CMK (cell line): ENCODE results near the gene SMO.
"Not testable (repeated sequence)": the region's sequence is repeated elsewhere in the genome, so short reads cannot be mapped to it uniquely, and the experiment has no call there.

Experiments used
- DNase-seq: peaks from one replicate; pipeline ENCODE4 v3.0.0-alpha.2; 2010; ENCODE audit warnings: low read depth

SMO gene

DNA sequence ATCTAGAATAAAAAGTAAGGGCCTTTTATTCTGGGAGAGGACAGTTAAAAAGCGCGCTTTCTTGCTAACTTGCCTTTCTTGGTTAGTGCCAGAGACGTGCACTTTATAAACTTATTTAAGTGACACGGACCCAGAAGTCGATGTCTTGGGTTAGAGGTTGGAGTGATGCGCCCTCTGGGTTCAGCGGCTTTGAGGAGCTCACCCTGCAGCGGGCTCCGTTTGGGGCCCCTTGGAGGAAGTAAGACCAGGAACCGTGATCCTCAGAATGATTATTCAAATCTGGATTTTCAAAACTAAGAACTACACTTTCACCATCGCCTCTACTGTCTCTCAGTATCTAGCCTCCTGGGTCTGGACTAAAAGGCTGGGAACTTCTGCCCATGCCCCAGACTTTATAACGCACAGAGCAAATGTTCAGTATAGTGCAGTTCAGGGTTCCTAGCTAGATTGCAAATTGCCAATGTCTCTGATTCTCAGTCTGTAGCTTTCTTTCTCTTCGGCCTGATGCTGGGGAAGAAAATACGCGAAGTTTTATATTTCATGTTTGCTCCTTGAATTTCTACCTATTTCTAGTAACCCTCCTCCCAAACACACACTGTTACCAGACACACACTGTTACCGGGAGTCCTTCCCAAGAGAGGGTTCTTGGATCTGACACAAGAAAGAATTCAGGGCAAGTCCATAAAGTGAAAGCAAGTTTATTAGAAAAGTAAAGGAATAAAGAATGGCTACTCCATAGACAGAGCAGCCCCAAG lies 18.6 kb upstream of the SMO start:
- DNase-seq, result peak; percentile 5

DNA sequence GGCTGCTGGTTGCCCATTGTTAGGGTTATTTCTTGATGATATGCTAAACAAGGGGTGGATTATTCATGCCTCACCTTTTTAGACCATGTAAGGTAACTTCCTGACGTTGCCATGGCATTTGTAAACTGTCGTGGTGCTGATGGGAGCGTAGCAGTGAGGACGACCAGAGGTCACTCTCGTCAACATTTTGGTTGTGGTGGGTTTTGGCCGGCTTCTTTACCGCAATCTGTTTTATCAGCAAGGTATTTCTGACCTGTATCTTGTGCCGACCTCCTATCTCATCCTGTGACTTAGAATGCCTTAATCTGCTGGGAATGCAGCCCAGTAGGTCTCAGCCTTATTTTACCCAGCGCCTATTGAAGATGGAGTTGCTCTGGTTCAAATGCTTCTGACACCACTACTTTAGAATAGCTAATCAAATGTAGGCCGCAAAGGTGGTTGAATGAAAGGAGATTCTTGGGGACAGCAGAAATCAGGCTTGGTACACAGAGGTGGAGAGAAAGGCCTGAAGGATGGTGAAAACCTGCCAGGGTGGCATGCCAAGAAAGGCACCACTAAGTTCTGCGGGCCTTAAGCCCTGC lies 17.9 kb upstream of the SMO start:
- DNase-seq, result no peak

DNA sequence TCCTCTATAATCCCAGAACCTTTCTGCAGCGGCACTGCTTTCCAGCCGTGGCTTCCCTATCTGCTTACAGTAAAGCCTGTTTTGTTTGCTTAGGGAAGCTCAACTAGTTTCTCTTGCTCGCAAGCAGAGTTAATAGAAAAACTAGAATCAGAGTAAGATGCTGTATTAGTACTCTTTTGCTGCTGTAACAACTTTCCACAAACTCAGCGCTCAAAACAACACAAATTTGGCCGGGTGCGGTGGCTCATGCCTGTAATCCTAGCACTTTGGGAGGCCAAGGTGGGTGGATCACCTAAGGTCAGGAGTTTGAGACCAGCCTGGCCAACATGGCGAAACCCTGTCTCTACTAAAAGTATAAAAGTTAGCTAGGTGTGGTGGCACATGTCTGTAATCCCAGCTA lies 14.6 kb upstream of the SMO start:
- not testable (repeated sequence) for DNase-seq

DNA sequence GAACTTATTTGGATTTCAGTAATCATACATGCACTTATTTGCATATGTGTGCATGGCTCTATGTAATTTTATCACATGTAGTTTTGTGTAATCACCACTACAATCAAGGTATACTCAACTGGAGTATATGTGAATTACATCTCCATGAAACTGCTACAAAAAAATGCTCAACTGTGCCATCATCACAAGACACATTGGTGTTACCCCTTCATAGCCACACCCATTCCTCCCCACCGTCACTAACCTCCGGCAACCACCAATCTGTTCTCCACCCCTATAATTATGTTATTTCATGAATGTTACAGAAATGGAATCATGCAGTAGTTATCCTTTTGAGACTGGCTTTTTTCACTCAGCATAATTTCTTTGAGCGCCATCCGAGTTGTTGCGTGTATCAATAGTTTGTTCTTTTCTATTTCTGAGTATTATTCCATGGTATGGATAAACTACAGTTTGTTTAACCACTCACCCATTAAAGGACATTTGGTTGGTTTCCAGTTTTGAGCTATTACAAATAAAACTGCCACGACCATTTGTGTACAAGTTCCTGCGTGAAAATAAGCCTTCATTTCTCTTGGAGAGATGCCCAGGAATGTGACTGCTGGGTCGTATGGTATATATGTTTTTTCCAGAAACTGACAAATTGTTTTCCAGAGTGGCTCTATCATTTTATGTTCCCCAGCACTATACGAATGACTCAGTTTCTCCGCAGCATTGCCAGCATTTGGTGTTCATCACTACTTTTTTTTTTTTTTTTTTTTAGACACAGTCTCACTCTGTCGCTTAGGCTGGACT lies 11.3 kb upstream of the SMO start:
- DNase-seq, result no peak

DNA sequence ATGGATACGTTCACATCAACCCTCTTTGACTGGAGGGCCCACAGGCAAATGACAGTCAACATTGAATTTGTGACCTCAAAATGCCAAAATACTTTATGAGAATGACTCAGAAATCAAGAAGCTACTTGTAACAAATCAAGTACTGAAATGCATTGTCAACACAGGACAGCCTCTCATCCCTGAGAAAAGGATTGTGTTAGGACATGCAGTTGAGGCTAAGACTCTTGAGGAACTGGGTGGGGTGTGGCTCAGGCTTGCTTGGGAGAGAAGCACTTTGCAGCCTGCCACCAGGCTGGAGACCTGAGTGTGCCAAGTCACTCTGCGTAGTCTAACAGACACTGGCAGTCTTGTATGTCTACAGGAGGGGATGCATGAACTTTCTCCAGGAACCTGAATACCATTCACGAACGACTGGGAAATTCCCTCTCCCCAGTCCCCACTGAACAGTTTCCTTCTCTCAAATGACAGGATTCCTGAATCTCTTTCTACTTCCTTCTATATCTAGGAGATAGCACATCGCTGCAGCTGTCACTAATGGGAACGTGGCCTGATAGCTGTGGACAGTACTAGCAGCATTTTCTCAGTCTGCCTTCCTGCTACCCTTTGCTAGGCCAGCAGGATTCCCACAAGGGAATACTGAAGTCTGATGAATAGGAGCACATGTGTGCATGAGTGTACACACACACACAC lies 3.3 kb upstream of the SMO start:
- no peak for DNase-seq

DNA sequence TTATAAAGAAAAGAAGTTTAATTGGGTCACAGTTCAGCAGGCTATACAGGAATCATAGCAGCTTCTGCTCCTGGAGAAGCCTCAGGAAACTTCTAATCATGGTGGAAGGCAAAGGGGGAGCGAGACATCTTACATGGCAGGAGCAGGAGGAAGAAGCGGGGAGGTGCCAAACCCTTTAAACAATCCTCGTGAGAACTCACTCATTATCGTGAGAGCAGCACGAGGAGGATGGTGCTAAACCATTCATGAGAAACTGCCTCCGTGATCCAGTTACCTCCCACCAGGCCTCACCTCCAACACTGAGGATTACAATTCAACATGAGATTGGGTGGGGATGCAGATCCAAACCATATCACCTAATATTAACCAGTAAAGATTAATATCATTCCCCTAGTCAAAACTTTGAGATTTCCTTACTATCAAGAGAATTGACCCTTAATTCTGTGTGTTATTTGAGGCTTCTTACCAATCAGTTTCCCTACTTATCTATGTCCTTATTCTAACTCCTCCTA lies 1.6 kb upstream of the SMO start:
- no peak for DNase-seq

DNA sequence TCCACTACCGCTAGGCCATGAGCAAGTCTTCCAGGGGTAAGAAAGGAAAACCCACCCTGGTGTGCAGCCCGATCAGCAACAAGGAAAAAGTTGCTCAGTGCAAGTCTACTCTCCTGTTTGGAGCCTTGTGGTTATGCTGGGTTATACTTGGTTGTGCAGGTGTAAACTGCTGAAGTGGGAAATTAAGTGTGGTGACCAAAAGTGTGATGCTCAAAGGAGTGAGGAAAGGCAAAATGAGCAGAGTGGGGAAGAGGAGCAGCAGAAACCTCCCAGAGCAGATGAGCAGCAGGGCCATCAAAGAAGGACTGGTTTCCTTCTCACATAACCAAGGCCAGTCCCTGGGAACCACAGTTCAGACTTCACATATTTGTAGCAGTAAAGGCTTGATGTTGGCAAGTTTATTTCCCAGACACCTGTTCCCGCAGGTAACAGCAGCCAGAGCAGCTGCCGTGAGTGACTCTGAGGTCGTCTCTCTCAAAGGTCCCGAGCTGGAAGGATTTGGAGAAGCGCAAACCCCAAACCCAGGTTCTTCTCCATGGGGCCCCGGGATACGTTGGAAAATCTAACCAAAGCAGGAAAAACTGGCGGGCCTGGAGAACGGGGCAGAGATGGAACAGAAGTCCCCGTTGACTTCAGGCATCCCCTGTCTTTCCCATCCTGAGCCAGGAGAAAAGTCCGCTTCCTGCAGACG lies 607 bp upstream of the SMO start:
- no peak for DNase-seq

DNA sequence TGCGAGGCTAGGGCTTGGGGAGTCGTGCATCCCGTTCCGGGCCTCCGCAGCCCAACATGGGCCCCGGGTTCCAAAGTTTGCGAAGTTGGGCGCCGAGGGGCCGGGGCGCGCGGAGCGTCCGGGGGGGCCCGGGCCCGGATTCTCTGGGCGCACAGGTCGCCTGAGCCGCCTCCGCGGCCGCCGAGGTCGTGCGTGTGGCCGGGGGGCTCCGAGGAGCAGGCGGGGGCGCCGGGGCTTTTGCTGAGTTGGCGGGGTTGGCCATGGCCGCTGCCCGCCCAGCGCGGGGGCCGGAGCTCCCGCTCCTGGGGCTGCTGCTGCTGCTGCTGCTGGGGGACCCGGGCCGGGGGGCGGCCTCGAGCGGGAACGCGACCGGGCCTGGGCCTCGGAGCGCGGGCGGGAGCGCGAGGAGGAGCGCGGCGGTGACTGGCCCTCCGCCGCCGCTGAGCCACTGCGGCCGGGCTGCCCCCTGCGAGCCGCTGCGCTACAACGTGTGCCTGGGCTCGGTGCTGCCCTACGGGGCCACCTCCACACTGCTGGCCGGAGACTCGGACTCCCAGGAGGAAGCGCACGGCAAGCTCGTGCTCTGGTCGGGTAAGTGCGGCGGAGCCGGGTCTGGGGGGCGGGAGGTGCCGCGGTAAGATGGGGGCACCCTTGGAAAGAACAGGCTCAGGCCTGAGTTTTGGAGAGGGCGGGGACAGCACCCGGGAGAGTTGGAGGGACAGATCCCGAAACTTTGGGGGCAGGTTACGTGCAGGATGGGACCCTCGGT lies 643 bp downstream of the SMO start:
- no peak for DNase-seq

DNA sequence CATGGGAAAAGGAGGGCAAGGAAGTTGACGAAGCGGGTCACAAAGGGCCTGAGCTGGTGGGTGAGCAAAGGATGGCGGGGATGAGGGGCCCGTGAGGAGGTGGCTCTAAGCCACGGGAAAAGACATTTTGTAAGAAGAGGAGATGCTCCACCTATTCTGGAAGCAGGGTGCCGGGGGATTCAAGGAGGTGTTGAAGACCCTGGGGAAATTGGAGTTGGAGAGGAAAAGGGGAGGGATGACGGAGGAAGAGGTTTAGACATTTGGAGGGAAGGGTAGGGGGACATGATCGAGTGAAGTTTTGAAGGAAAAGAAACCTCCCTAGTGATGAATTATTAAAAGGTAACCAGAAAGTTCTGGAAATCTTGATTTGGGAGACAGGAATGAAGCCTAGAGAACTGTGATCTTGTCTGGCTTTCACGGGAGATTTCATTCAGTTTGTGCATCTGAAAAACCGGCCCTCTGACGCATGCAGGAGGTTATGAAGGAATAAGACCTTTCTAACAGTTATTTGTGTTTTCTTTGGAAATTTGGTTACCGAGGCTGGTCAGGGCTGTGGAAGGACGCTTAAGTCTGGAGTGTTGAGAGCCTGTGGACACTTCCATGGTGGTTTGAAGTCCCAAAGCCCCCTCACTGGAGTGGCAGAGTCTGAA lies 1.4 kb downstream of the SMO start:
- no peak for DNase-seq

DNA sequence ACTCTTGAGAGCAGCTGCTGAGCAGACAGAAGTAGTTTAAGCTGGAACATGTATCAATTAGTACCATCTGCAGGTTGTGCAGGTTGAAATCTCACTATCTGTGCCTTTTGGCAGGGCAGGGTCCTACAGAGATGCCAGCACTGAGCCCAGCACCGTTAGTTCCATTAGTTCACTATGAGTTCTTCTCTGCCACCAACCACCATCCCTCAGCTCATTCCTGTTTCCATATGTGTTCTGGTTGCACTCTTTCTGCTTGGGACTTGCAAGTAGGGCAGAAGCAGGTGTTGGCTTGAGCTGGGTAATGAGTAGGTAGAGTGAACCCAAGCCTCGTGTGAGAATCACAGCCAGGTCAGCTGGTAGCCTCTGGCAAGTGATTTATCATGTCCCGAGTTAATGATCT lies 2.8 kb downstream of the SMO start:
- no peak for DNase-seq

DNA sequence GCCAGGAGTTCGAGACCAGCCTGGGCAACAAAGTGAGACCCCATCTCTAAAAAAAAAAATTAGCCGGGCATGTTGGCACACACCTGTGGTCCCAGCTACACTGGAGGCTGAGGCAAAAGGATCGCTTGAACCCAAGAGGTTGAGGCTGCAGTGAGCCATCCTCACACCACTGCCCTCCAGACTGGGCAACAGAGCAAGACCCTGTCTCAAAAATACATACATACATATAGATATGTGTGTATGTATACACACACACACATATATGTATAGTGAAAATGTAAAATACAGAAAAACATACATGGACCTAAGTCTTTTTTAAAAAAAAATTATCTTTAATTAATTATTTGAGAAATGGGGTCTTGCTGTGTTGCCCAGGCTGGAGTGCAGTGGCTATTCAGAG lies 5.5 kb downstream of the SMO start:
- no peak for DNase-seq

DNA sequence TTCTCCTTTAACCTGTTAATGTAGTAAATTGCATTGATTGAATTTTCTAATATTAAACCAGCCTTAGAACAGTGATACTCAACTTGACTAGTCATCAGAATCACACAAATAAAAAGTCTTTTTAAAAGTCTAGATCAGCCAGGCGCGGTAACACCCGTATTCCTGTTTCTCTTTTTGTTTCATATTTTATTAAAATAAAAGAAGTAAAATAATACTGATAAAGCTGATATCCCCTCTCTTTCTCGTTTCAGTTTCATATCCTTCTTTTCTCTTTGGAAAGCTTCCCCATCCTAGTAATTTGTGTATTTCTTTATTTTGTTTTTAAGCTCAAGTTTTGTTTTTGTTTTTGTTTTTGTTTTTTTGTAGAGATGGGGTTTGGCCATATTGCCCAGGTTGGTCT lies 9.3 kb downstream of the SMO start:
- no peak for DNase-seq

DNA sequence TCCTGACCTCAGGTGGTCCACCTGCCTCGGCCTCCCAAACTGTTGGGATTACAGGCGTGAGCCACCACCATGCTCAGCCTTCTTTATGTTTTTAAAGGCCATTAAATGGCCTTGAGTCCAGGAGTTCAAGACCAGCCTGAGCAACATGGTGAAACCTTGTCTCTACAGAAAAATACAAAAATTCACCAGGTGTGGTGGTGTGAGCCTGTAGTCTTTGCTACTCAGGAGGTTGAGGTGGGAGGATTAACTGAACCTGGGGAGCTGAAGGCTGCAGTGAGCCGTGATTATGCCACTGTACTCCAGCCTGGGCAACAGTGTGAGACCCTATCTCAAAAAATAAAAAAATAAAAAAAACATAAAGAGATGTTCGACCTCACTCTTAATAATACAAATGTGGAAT lies 11.0 kb downstream of the SMO start:
- DNase-seq, result no peak

DNA sequence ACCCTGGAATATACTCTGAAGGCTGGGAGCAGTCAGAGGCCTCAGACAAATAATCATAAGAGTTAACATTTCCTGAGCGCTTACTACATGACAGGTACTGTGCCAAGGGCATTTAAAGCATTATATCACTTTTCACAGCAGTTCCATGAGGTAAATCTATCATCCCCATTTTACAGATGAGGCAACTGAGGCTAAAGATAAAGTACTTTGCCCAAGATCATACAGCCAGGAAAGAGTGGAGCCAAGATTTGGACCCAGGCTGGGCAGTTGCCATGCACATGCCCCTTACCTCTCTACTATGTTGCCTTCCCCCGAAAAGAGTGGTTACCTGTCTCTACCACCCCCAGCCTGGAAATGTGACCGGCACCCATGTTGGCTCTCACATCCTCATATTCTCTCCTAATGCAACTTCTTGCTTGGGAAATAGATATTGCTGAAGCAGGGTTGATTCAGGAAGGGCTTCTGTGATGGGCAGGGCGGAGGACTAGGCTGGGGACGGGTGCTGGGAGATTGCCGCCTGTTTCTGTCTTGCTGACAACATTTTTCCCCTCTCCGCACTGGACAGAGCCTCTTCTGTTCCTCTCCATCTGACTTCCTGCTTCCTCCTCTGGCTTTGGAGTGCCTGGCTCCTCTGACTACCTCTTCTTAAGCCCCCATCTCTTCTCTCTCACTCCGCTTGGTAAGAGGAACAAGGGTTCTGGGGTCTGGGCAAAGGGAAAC lies 13.8 kb downstream of the SMO start:
- DNase-seq, result no peak

DNA sequence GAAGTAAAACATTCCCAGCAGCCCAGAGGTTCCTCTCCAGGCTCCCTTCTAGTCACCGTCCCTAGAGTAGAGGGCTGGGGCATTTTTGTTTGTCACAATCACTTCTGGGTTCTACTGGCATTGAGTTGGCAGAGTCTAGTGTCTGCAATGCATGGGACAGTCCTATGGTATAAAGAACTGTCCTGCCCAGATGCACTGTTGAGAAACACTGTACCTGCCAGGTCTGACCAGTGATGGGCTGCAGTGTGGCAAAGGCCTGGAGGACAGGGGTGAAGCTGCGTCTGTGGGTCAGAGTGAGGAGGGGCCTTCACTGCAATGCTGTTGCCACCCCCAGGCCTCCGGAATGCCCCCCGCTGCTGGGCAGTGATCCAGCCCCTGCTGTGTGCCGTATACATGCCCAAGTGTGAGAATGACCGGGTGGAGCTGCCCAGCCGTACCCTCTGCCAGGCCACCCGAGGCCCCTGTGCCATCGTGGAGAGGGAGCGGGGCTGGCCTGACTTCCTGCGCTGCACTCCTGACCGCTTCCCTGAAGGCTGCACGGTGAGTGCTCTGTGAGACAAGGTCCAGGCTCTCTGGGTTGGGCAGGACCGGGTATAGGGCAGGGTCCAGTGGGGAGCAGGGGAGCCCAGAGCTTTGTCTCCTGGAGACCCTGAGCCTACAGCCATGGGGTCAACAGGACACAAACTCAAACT lies 14.8 kb downstream of the SMO start:
- no peak for DNase-seq

DNA sequence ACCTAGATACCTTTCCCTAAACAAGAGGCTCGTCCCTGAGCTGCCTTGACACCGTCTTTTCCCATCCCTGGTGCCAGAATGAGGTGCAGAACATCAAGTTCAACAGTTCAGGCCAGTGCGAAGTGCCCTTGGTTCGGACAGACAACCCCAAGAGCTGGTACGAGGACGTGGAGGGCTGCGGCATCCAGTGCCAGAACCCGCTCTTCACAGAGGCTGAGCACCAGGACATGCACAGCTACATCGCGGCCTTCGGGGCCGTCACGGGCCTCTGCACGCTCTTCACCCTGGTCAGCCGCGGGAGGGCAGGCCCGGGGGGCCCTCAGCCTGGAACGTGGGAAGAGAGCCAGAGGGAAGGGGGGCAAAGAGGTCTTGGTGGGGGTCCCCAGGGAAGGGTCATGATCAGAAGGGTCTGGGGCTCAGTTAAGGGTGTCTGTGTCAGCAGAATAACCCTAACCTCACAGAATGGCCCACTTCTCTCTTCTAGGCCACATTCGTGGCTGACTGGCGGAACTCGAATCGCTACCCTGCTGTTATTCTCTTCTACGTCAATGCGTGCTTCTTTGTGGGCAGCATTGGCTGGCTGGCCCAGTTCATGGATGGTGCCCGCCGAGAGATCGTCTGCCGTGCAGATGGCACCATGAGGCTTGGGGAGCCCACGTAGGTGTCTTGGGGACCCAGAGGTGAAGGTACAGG lies 16.8 kb downstream of the SMO start:
- no peak for DNase-seq

DNA sequence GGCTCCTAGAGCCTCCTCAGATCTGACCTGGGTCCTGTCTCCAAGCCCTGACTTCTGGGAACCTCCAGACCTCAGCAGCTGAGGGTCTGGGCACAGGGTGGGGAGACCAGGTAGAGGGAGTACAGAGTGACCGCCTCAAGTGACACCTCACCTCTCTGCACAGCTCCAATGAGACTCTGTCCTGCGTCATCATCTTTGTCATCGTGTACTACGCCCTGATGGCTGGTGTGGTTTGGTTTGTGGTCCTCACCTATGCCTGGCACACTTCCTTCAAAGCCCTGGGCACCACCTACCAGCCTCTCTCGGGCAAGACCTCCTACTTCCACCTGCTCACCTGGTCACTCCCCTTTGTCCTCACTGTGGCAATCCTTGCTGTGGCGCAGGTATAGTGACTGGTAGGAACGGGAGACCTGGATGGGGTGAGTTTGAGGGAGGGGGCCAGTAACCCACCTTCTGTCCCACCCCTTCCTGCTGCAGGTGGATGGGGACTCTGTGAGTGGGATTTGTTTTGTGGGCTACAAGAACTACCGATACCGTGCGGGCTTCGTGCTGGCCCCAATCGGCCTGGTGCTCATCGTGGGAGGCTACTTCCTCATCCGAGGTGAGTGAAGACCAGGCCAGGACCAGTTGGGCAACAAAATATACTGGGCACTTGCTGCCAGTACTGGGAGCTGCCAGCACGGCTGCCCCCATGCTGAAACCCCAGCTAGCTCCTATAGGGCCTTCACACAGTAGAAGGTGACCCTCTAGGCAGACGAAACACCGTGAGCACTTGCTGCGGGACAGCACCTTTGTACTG lies 17.8 kb downstream of the SMO start:
- DNase-seq, result no peak

DNA sequence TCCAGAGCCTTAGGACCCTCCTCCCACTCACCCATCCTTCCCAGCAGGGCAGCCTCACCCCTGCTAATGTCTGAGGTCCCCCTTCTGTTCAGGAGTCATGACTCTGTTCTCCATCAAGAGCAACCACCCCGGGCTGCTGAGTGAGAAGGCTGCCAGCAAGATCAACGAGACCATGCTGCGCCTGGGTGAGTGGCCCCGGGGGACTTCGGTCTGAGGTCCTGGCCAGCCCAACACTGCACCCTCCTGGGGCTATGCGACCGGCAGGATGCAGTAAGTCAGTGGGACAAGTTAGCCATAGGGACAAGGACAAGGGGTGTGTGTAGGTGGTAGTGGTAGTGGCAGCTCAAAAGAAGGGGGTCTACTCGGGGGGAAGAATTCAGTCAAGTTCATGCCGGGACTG lies 20.2 kb downstream of the SMO start:
- DNase-seq, result no peak
